ENCODE results near the gene INO80B. TPM values are rescaled to one million over a fixed set of nuclear protein-coding genes. Genes with fewer than 3 reads are reported as not detected.
A peak's percentile ranks its signal among the peaks of the same experiment; 100 is the strongest.

Gene INO80B
- 13.5 and 28.0 TPM in 2 replicates for total RNA-seq (ENCODE audit: low replicate concordance)

DNA sequence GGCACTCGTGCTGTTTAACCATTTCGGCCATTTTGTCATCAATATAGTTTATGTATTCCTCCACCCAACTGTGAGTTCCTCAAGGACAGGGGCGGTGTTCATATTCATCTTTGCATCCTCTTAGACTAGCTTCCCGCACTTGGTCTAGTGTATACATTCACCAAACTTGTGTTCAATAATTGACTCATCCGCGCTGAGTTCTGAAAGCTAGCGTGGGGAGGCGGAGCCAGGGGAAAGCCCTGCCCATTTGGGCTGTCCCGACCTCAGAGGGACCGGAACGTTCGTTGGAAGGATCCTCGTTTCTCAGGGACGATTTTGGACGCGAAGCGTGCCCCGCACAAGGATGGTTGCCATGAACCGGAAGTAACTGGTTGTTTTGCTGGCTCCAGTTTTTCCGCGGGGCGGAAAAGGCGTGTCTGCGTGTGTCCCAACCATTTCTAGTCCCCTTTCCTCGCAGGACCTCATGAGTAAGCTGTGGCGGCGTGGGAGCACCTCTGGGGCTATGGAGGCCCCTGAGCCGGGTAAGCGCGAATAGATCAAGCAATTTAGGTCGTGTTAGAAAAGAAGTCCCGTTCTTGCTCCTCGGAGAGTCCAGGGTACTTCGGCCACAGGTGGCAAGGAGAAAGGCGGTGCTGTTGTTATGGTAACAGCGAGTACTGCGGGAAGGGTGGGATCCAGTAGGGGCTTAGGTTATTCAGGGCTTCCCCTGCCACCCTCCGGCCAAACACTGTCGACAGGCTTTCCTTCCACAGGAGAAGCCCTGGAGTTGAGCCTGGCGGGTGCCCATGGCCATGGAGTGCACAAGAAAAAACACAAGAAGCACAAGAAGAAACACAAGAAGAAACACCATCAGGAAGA lies at the start of gene INO80B:
Gene INO80B, plus strand, starts transcription at position 434 of the 858 bp plus-strand sequence. Its CDS starts 30 bp downstream, at position 464.
- peak within 1 kb of the TSS; percentile 93 for H3K4me3 ChIP-seq (ENCODE audit: low read depth, low read length)
- TF ChIP-seq, protein P1, sequence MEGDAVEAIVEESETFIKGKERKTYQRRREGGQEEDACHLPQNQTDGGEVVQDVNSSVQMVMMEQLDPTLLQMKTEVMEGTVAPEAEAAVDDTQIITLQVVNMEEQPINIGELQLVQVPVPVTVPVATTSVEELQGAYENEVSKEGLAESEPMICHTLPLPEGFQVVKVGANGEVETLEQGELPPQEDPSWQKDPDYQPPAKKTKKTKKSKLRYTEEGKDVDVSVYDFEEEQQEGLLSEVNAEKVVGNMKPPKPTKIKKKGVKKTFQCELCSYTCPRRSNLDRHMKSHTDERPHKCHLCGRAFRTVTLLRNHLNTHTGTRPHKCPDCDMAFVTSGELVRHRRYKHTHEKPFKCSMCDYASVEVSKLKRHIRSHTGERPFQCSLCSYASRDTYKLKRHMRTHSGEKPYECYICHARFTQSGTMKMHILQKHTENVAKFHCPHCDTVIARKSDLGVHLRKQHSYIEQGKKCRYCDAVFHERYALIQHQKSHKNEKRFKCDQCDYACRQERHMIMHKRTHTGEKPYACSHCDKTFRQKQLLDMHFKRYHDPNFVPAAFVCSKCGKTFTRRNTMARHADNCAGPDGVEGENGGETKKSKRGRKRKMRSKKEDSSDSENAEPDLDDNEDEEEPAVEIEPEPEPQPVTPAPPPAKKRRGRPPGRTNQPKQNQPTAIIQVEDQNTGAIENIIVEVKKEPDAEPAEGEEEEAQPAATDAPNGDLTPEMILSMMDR (IDR thresholded peaks at IDR 0.05; ENCODE audit: insufficient read depth, low read length) = no peak
- DNase-seq (ENCODE audit: low read depth) = peak; percentile 99

DNA sequence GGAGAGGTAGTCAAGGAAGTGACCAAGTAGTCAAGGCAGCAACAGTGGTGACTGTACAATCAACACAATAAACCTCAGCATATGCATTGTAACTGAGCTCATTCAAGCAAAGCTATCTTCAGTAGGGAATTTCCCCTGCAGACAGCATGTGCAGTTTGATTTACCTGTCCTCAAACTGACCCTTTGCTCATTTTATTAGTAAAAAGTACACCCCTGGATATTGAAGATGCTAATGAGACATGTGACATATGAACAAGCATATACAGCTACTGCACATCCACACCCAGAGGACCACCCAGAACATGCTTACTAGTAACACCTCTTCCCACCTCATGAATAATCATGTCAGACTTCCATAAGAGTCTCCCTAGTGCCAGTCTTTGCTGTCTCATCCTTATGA lies 48.9 kb upstream of the INO80B start:
- TF ChIP-seq, protein P1 (IDR thresholded peaks at IDR 0.05; ENCODE audit: insufficient read depth, low read length) = no peak
- DNase-seq (ENCODE audit: low read depth) = no peak
- no peak overlapping the region for H3K4me3 ChIP-seq (ENCODE audit: low read depth, low read length)

DNA sequence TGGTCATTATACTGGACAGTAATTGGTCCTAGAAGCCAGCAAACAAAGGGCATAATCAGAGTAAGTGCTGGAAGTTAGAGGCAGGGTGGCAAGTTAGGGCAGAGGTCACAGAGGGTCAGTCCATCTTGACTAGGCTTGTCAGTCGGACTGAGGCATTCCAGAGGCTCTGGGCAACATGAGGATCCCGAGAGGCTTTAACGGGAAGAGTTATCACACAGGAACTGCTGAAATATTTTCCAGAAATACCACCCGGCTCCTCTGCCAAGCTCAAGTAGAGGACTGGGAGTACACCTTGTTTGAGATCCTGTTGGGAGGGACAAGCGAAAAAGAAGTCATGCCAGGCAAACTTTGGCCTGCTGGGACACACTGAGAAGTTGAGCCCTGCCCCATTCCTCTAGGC lies 47.2 kb upstream of the INO80B start:
- TF ChIP-seq, protein P1 (IDR thresholded peaks at IDR 0.05; ENCODE audit: insufficient read depth, low read length) = no peak
- H3K4me3 ChIP-seq (ENCODE audit: low read depth, low read length) = no peak overlapping the region
- no peak for DNase-seq (ENCODE audit: low read depth)

DNA sequence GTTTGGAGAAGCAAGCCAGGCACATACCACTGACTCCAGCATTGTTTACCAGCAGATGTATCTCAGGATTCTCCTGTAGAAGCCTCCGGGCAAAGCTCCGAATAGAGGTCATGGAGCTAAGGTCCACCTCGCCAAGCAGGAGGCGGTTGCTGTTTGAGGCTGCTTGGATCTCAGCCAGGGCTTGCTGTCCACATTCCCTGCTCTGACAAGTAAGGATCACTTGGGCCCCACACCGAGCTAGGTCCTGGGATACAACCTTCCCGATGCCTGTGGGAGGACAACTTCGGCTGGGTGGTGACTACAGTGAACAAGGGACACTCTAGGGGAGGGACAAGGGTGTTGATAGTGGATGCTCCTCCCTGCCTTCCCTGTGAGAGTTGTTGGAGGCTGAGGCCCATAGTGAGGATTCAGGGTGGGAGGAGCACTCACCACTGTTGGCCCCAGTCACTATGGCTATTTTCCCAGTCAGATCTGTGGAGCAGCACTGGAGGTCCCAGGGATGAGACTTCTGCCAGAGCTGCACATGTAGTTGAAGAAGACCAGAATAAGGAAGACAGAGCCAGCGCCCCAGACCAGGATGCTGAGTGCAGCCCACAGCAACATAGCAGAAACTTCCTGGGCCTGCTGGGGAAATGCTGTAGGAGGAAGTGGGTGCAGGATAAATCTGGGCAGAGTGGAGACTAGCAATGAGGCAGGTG lies 41.7 kb upstream of the INO80B start:
- DNase-seq (ENCODE audit: low read depth) = no peak
- TF ChIP-seq, protein P1 (IDR thresholded peaks at IDR 0.05; ENCODE audit: insufficient read depth, low read length) = no peak
- no peak overlapping the region for H3K4me3 ChIP-seq (ENCODE audit: low read depth, low read length)

DNA sequence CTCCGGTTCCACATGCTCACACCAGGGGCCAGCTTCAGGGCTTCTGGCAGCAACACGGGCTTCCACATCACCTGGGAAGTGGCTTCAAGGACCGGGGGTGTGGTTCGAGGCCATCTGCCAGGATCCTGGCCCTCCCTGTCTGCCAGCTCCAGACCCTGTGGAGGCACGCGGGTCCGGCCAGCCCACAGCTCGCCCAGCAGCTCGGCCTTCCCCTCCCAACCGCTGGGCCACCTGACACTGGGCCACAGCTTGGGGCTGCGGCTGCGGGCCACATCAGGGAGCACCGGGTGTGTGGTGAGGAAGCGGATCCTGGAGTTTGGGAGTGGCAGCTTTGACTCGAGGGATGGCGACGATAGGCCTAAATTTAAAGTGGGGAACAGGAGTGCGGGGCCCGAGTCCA lies 40.4 kb upstream of the INO80B start:
- H3K4me3 ChIP-seq (ENCODE audit: low read depth, low read length) = peak overlapping the region; percentile 44
- DNase-seq (ENCODE audit: low read depth) = no peak
- TF ChIP-seq, protein P1 (IDR thresholded peaks at IDR 0.05; ENCODE audit: insufficient read depth, low read length) = no peak

DNA sequence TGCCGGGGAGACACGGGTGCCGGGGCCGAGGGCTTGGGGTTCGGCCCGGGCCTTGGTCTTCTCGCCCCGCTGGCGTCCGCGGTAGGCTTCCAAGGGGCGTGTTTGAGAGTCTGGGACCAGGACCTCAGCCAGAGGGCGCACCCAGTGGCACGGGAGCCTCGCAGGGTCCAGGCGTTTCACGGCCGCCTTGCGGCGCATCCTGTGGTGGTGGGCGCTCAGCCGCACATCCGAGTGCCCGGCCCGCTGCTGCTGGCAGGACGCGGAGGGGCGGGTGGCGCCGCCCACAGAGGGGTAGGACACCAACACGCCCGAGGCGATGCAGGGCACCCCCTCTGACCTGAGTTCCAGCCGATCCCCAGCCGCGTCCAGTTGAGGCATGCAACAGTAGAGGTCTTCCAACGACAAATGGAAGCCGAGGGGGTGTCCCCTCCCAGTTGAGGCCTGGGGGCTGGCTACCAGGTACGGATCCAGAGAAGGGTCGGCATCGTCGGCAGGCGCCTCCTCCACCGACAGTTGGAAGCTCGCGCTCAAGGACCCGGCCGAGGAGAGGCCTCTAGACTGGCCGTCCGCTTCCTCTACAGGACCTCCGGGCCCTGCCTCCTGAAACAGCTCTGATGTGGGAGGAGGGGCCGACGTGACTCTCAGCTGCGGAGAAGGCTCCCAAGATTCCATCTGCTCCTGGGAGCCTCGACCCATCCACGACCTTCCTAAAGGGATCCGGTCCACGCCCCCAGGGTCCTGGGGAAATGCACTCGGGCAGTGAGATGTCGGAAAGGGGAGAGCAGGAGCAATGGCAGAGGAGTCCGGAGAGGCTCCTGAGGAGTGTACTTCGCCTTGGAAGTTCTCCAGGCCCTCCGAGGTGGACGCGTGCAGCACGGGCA lies 39.8 kb upstream of the INO80B start:
- H3K4me3 ChIP-seq (ENCODE audit: low read depth, low read length) = peak overlapping the region; percentile 44
- TF ChIP-seq, protein P1 (IDR thresholded peaks at IDR 0.05; ENCODE audit: insufficient read depth, low read length) = peak; percentile 23
- DNase-seq (ENCODE audit: low read depth) = no peak
